OCI-LY3 (cell line): ENCODE data around the gene CDC14A.

Source experiments
- H2AFZ ChIP-seq: fragments of 200-600, 300-600 bp; shearing (Covaris generic); 2 replicates; pipeline ENCODE4 v1.6.0; 2014; ENCODE audit warnings: antibody characterized with exemption, low read depth, low read length
- H3K27ac ChIP-seq: fragments of 200-600, 300-600 bp; sonication (generic); 2 replicates; pipeline ENCODE4 v1.5.1; 2014; ENCODE audit warnings: mild to moderate bottlenecking, low read length, moderate library complexity, mixed read lengths
- H3K27me3 ChIP-seq: fragments of 200-600, 300-600 bp; sonication (generic); 2 replicates; pipeline ENCODE4 v1.6.1; 2014; ENCODE audit warnings: low read depth, low read length, mixed read lengths
- H3K36me3 ChIP-seq: fragments of 200-600, 300-600 bp; sonication (generic); replicated peaks from 2 replicates; pipeline ENCODE3; 2014; ENCODE audit warnings: low read depth, low read length, mixed read lengths
- H3K4me1 ChIP-seq: fragments of 300-600, 200-600 bp; sonication (generic); 2 replicates; pipeline ENCODE4 v1.6.1; 2014; ENCODE audit warnings: low read length, mixed read lengths
- H3K4me2 ChIP-seq: fragments of 200-600, 300-600 bp; sonication (generic); 2 replicates; pipeline ENCODE4 v1.6.1; 2014; ENCODE audit warnings: low read length, mixed read lengths
- H3K4me3 ChIP-seq: fragments of 300-600, 200-600 bp; sonication (generic); 2 replicates; pipeline ENCODE4 v1.5.1; 2014; ENCODE audit warnings: antibody characterized with exemption, mild to moderate bottlenecking, low read length, moderate library complexity
- H3K79me2 ChIP-seq: fragments of 300-600, 200-600 bp; shearing (Covaris generic); 2 replicates; pipeline ENCODE4 v1.6.1; 2014; ENCODE audit warnings: mild to moderate bottlenecking, low read length, mixed read lengths
- H3K9ac ChIP-seq: fragments of 300-600, 200-600 bp; shearing (Covaris generic); 2 replicates; pipeline ENCODE4 v1.6.0; 2014; ENCODE audit warnings: mild to moderate bottlenecking, low read length, moderate library complexity
- H3K9me3 ChIP-seq: fragments of 200-600, 300-600 bp; shearing (Covaris generic); 2 replicates; pipeline ENCODE4 v1.6.1; 2014; ENCODE audit warnings: low read length, mixed read lengths; ENCODE audit not compliant: insufficient read depth
- H4K20me1 ChIP-seq: fragments of 200-600, 300-600 bp; sonication (generic); 2 replicates; pipeline ENCODE4 v1.6.1; 2016; ENCODE audit warnings: low read length, mixed read lengths; ENCODE audit not compliant: insufficient read depth
- EZH2phosphoT487 ChIP-seq: fragments of 200-600 bp; shearing (Covaris generic); IDR thresholded peaks from 2 replicates; pipeline ENCODE4 v1.6.1; 2018; ENCODE audit warnings: antibody characterized with exemption, mixed run types, low read depth
- TF ChIP-seq, protein P1 (sequence below): fragments of 200-600, 300-600 bp; sonication (generic); IDR thresholded peaks from 2 replicates; pipeline ENCODE4 v1.5.1; 2014; ENCODE audit warnings: antibody characterized with exemption, low read length, low read depth

CDC14A gene

DNA sequence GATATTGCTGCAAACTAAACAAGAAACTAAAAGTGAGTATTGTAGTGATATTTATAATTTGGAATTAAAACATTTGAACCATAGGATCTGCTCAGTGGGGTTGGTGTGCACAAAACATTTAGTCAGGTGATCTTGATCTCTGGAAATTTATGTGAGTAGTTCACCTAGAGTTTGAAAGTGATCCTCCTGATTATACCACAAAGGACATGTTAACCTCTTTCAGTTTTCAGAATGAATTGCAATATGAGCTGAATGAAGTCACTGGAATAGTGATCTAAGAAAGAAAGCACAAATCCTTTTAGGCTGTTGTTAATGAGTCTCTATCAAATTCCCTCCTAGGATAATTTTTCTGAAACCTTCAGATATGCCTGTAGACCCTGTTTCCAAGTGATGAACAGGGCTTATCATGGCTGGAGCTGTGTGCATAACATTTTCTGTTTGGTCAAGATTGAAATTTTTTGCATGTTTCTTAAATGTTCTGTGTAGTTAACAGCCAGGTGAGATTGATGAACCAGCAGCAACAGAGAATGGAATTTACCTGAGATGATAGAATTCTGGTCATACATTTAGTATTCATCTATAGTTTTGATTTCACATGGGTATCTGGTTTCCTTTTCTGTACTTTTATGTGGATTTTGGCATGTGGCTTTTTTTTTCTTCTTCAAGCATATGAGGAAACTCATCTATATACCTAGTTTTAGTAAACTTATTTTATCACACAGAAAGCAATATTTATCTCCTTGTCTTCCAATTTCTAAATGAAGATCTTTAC, 25.5 kb downstream of the CDC14A start:
- Histone ChIP-seq H2AFZ (no peak overlapping the region), H3K4me1 (peaks cover 27% of the 10 kb centered on the region), H3K27me3 (no peaks in the 10 kb centered on the region), H3K9me3 (no peaks in the 10 kb centered on the region), H3K9ac (no peak overlapping the region), H3K4me3 (no peak overlapping the region), H4K20me1 (peaks cover 12% of the 10 kb centered on the region), H3K27ac (no peak overlapping the region), H3K79me2 (peaks cover 4% of the 10 kb centered on the region; the same call in 1 of the 2 replicates), H3K36me3 (no peaks in the 10 kb centered on the region), H3K4me2 (peak overlapping the region; percentile 51)
- TF ChIP-seq, protein P1, sequence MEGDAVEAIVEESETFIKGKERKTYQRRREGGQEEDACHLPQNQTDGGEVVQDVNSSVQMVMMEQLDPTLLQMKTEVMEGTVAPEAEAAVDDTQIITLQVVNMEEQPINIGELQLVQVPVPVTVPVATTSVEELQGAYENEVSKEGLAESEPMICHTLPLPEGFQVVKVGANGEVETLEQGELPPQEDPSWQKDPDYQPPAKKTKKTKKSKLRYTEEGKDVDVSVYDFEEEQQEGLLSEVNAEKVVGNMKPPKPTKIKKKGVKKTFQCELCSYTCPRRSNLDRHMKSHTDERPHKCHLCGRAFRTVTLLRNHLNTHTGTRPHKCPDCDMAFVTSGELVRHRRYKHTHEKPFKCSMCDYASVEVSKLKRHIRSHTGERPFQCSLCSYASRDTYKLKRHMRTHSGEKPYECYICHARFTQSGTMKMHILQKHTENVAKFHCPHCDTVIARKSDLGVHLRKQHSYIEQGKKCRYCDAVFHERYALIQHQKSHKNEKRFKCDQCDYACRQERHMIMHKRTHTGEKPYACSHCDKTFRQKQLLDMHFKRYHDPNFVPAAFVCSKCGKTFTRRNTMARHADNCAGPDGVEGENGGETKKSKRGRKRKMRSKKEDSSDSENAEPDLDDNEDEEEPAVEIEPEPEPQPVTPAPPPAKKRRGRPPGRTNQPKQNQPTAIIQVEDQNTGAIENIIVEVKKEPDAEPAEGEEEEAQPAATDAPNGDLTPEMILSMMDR: no peak

DNA sequence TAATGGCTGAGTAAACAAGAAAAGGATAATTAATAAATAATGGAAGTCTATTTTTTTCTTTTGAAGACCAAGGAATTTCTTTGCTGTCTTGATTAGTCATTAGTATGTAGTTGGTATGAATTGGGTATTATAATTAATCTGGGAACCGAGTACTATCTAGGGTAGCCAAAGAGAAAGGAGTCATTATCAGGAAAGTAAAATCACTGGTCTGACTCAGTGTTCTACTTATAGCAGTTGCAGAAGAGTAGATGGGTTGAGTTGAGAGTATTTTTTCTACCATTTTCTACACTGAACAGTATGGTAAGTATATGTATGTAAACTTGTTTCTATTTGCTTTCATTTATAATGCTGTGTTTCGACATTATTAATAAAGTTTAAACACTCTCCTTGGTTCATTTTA, 26.6 kb downstream of the CDC14A start:
- H3K27ac ChIP-seq: no peak overlapping the region
- TF ChIP-seq, protein P1: no peak
- no peak for TF ChIP-seq EZH2phosphoT487
- H3K4me2 ChIP-seq: no peak overlapping the region
- H3K4me3 ChIP-seq: no peak overlapping the region
- H3K27me3 ChIP-seq: no peaks in the 10 kb centered on the region
- H3K9ac ChIP-seq: no peak overlapping the region
- peaks cover 32% of the 10 kb centered on the region for H3K4me1 ChIP-seq
- peaks cover 2% of the 10 kb centered on the region for H3K36me3 ChIP-seq
- H4K20me1 ChIP-seq: peaks cover 12% of the 10 kb centered on the region
- no peak overlapping the region for H2AFZ ChIP-seq
- H3K9me3 ChIP-seq: no peaks in the 10 kb centered on the region
- H3K79me2 ChIP-seq: peaks cover 4% of the 10 kb centered on the region; the same call in 1 of the 2 replicates

DNA sequence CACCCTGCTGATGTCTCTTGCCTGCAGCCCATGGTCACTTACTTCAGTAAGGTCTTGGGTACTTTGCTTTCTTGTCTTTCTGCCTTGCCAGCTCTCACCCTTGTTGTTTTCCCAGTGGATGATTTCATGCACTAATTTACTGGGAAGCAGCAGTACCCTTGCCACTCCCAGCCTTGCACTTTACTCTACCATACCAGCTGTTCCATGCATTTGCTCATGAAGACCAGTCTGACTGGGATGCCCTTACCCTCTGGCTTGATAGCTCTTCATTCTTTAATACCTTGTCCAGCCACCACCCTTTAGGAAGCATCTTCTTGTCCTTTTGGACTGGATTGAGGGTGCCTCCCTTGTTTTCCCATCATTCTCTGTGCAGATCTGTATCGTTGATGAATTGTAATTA, 28.3 kb downstream of the CDC14A start:
- H3K79me2 ChIP-seq: peaks cover 4% of the 10 kb centered on the region; the same call in 1 of the 2 replicates
- no peak overlapping the region for H3K4me2 ChIP-seq
- peaks cover 2% of the 10 kb centered on the region for H3K36me3 ChIP-seq
- no peaks in the 10 kb centered on the region for H3K9me3 ChIP-seq
- no peaks in the 10 kb centered on the region for H3K27me3 ChIP-seq
- H2AFZ ChIP-seq: no peak overlapping the region
- no peak for TF ChIP-seq EZH2phosphoT487
- TF ChIP-seq, protein P1: no peak
- H3K4me3 ChIP-seq: no peak overlapping the region
- H3K9ac ChIP-seq: no peak overlapping the region
- peaks cover 38% of the 10 kb centered on the region for H3K4me1 ChIP-seq
- H3K27ac ChIP-seq: no peak overlapping the region
- peaks cover 12% of the 10 kb centered on the region for H4K20me1 ChIP-seq

DNA sequence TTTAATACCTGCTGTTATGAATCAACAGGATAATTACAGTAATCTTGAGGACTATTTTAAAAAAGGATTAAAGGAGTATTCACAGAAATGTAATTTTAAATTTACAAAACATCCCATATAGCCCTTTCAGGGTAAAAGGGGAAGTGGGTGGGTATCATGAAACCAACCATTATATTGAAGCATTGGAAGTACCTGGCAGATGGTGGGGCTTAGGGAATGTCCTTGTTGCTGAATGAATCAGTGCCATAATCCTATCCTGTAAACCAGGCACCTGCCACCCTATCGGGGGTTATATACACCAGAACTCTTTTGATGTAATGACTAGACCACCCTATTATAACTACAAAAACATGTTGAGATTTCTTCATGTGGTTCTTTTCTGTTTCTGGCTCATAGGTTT, 30.4 kb downstream of the CDC14A start:
- H3K4me3 ChIP-seq: no peak overlapping the region
- no peak overlapping the region for H3K9ac ChIP-seq
- no peak for TF ChIP-seq EZH2phosphoT487
- TF ChIP-seq, protein P1: no peak
- H2AFZ ChIP-seq: no peak overlapping the region
- H3K4me1 ChIP-seq: peaks cover 31% of the 10 kb centered on the region
- H3K36me3 ChIP-seq: peaks cover 2% of the 10 kb centered on the region
- no peaks in the 10 kb centered on the region for H3K9me3 ChIP-seq
- H3K79me2 ChIP-seq: no peaks in the 10 kb centered on the region
- H3K27ac ChIP-seq: no peak overlapping the region
- H3K4me2 ChIP-seq: peak overlapping the region; percentile 26; the same call in 1 of the 2 replicates
- peaks cover 4% of the 10 kb centered on the region for H4K20me1 ChIP-seq
- H3K27me3 ChIP-seq: no peaks in the 10 kb centered on the region
